ENCODE data around the gene WIPI1.

GRCh38 chr17:68383443-68384321 is 73.6 kb downstream of the WIPI1 start:
- no peak for TF ChIP-seq CTCF (optimal IDR thresholded peaks at IDR 0.05 in 1 of 3, IDR thresholded peaks at IDR 0.05 in 1 of 3, conservative IDR thresholded peaks at IDR 0.05 in 1 of 3; ENCODE audit: extremely low read depth in 1 of 3, insufficient read depth in 2 of 3, low read length in 3 of 3)
- TF ChIP-seq EZH2 (IDR thresholded peaks at IDR 0.05; ENCODE audit: low read length) = no peak

Data from keratinocyte (primary cell).